WTC11 (cell line): ENCODE results near the gene METTL15. TPM values are rescaled to one million over a fixed set of nuclear protein-coding genes. Genes with fewer than 3 reads are reported as not detected.

Experiments
- ATAC-seq: fragments of 200-7000 bp; cut with Tn5 transposase; 2 replicates; pipeline ENCODE4 v1.10.0; 2021; ENCODE audit warnings: mild to moderate bottlenecking, moderate library complexity
- CTCF ChIA-PET: fragments of 300-600 bp; sonication (Branson Sonifier 250); formaldehyde crosslinking; loops from one replicate; lab custom pipeline; 2021; ENCODE audit warnings: antibody characterized with exemption; lab: Charles Lee
- POLR2A ChIA-PET: fragments of 350-600 bp; sonication (Branson Sonifier 250); formaldehyde crosslinking; loops from one replicate; lab custom pipeline; 2021; ENCODE audit warnings: antibody characterized with exemption; lab: Charles Lee
- DNase-seq: peaks from one replicate; pipeline ENCODE4 v3.0.0; 2021; ENCODE audit warnings: low spot score
- H3K27ac Mint-ChIP-seq: 2 replicates; pipeline ENCODE4 v1.8.0; 2021; ENCODE audit warnings: mixed read lengths
- H3K27me3 Mint-ChIP-seq: 2 replicates; pipeline ENCODE4 v1.8.0; 2021; ENCODE audit warnings: low read depth, mild to moderate bottlenecking, moderate library complexity, mixed read lengths
- H3K36me3 Mint-ChIP-seq: 2 replicates; pipeline ENCODE4 v1.8.0; 2021; ENCODE audit warnings: mixed read lengths
- H3K4me1 Mint-ChIP-seq: 2 replicates; pipeline ENCODE4 v1.8.0; 2022; ENCODE audit warnings: mixed read lengths
- H3K4me3 Mint-ChIP-seq: 2 replicates; pipeline ENCODE4 v1.8.0; 2021; ENCODE audit warnings: mild to moderate bottlenecking, moderate library complexity, mixed read lengths
- H3K9me3 Mint-ChIP-seq: 2 replicates; pipeline ENCODE4 v1.8.0; 2021; ENCODE audit warnings: mixed read lengths
- CREM ChIP-seq: sonication (generic); formaldehyde crosslinking; IDR thresholded peaks from 2 replicates; pipeline ENCODE4 v1.8.1; 2022; ENCODE audit warnings: mild to moderate bottlenecking, missing genetic modification reagents, moderate library complexity
- E2F4 ChIP-seq: sonication (generic); formaldehyde crosslinking; IDR thresholded peaks from 2 replicates; pipeline ENCODE4 v1.8.1; 2022; ENCODE audit warnings: low read depth, mild to moderate bottlenecking, moderate library complexity, missing genetic modification reagents, borderline replicate concordance
- E2F5 ChIP-seq: sonication (generic); formaldehyde crosslinking; IDR thresholded peaks from 2 replicates; pipeline ENCODE4 v1.8.1; 2022; ENCODE audit warnings: mild to moderate bottlenecking, moderate library complexity, missing genetic modification reagents
- ERG ChIP-seq: fragments of 250-450 bp; sonication (Bioruptor Pico); IDR thresholded peaks from 2 replicates; pipeline ENCODE4 v1.8.0; 2021; ENCODE audit warnings: mild to moderate bottlenecking
- ESRRA ChIP-seq: sonication (generic); formaldehyde crosslinking; IDR thresholded peaks from 2 replicates; pipeline ENCODE4 v1.8.1; 2022; ENCODE audit warnings: mild to moderate bottlenecking, missing genetic modification reagents, borderline replicate concordance
- FOXJ3 ChIP-seq: sonication (generic); formaldehyde crosslinking; IDR thresholded peaks from 2 replicates; pipeline ENCODE4 v1.9.0; 2021; ENCODE audit warnings: missing genetic modification reagents, mild to moderate bottlenecking, borderline replicate concordance
- FOXK1 ChIP-seq: sonication (generic); formaldehyde crosslinking; IDR thresholded peaks from 2 replicates; pipeline ENCODE4 v1.8.0; 2022; ENCODE audit warnings: mild to moderate bottlenecking, moderate library complexity, missing genetic modification reagents
- FOXP1 ChIP-seq: sonication (generic); formaldehyde crosslinking; IDR thresholded peaks from 2 replicates; pipeline ENCODE4 v1.8.0; 2022; ENCODE audit warnings: missing genetic modification reagents, mild to moderate bottlenecking, moderate library complexity, borderline replicate concordance
- GABPB1 ChIP-seq: sonication (generic); formaldehyde crosslinking; IDR thresholded peaks from 2 replicates; pipeline ENCODE4 v1.8.1; 2023; ENCODE audit warnings: mild to moderate bottlenecking, missing genetic modification reagents
- GTF2I ChIP-seq: fragments of 250-450 bp; sonication (Bioruptor Pico); conservative IDR thresholded peaks from 2 replicates; pipeline ENCODE4 v1.4.0; 2021; ENCODE audit warnings: mild to moderate bottlenecking
- HMGA2 ChIP-seq: fragments of 250-450 bp; sonication (Bioruptor Pico); IDR thresholded peaks from 2 replicates; pipeline ENCODE4 v1.4.0; 2021; ENCODE audit warnings: mild to moderate bottlenecking, moderate library complexity
- JAZF1 ChIP-seq: fragments of 250-450 bp; sonication (Bioruptor Pico); IDR thresholded peaks from 2 replicates; pipeline ENCODE4 v1.9.0; 2021; ENCODE audit warnings: moderate library complexity, mild to moderate bottlenecking, inconsistent platforms
- MYBL2 ChIP-seq: sonication (generic); formaldehyde crosslinking; IDR thresholded peaks from 2 replicates; pipeline ENCODE4 v1.8.1; 2023; ENCODE audit warnings: mild to moderate bottlenecking, moderate library complexity, missing genetic modification reagents
- NFATC4 ChIP-seq: fragments of 250-450 bp; sonication (Bioruptor Pico); IDR thresholded peaks from 2 replicates; pipeline ENCODE4 v1.9.0; 2021; ENCODE audit warnings: mild to moderate bottlenecking
- NFYB ChIP-seq: sonication (generic); formaldehyde crosslinking; conservative IDR thresholded peaks from 2 replicates; pipeline ENCODE4 v1.8.0; 2022; ENCODE audit warnings: low read depth, missing genetic modification reagents
- NR3C1 ChIP-seq: sonication (generic); formaldehyde crosslinking; conservative IDR thresholded peaks from 2 replicates; pipeline ENCODE4 v1.8.1; 2023; ENCODE audit warnings: low read depth, mild to moderate bottlenecking, missing genetic modification reagents
- OVOL2 ChIP-seq: fragments of 250-450 bp; sonication (Bioruptor Pico); IDR thresholded peaks from 2 replicates; pipeline ENCODE4 v1.9.0; 2021; ENCODE audit warnings: mild to moderate bottlenecking, borderline replicate concordance
- SMAD4 ChIP-seq: sonication (generic); formaldehyde crosslinking; IDR thresholded peaks from 2 replicates; pipeline ENCODE4 v1.8.0; 2022; ENCODE audit warnings: mild to moderate bottlenecking, missing genetic modification reagents
- STAT6 ChIP-seq: sonication (generic); formaldehyde crosslinking; conservative IDR thresholded peaks from 2 replicates; pipeline ENCODE4 v1.8.1; 2023; ENCODE audit warnings: mild to moderate bottlenecking, low read depth, missing genetic modification reagents, moderate library complexity
- TEAD4 ChIP-seq: sonication (generic); formaldehyde crosslinking; IDR thresholded peaks from 2 replicates; pipeline ENCODE4 v1.8.0; 2022; ENCODE audit warnings: mild to moderate bottlenecking, missing genetic modification reagents
- ZBTB43 ChIP-seq: sonication (generic); formaldehyde crosslinking; IDR thresholded peaks from 2 replicates; pipeline ENCODE4 v1.8.1; 2023; ENCODE audit warnings: mild to moderate bottlenecking, missing genetic modification reagents
- ZMAT4 ChIP-seq: fragments of 250-450 bp; sonication (Bioruptor Pico); IDR thresholded peaks from 2 replicates; pipeline ENCODE4 v1.9.0; 2021; ENCODE audit warnings: mild to moderate bottlenecking
- ZNF263 ChIP-seq: sonication (generic); formaldehyde crosslinking; IDR thresholded peaks from 2 replicates; pipeline ENCODE4 v1.8.1; 2022; ENCODE audit warnings: low read depth, mild to moderate bottlenecking, moderate library complexity, missing genetic modification reagents
- ZNF396 ChIP-seq: fragments of 250-450 bp; sonication (Bioruptor Pico); IDR thresholded peaks from 2 replicates; pipeline ENCODE4 v1.8.0; 2021; ENCODE audit warnings: mild to moderate bottlenecking, moderate library complexity, borderline replicate concordance
- total RNA-seq: library from RNA; stranded (reverse); gene quantifications from 3 replicates; pipeline ENCODE4 v1.2.3, GENCODE V29; 2021
- TF ChIP-seq, protein P1 (sequence below): fragments of 250-450 bp; sonication (Bioruptor Pico); IDR thresholded peaks from 2 replicates; pipeline ENCODE4 v1.9.0; 2021; ENCODE audit warnings: moderate library complexity, mild to moderate bottlenecking, inconsistent platforms, borderline replicate concordance
- TF ChIP-seq, protein P2 (sequence below): sonication (generic); formaldehyde crosslinking; IDR thresholded peaks from 2 replicates; pipeline ENCODE4 v1.8.0; 2022; ENCODE audit warnings: mild to moderate bottlenecking, missing genetic modification reagents

The METTL15 gene
- total RNA-seq, 1 experiment from 2014 or later = 13.2 TPM

DNA sequence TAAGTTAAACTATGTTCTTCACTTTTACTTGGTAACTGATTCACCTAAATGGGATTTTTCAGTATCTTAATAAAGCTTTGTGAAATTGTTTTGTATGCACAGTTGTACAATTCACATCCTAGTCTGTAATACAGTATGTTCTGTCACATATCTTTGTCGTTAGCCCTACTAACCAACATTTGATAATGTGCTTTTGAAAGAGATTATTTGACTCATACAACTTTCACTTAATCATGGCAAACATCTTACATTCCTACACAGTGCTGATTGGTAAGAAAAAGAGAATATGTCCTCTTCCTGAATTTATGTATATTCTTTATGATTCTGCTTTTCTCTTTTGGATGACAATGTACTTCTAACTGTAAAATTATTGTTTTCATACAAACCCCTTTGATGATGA lies 234.5 kb downstream of the METTL15 start (continued):
- TF ChIP-seq STAT6 (CRISPR knock-in tag) = no peak
- TF ChIP-seq ZMAT4 (CRISPR knock-in tag) = no peak
- TF ChIP-seq, protein P1, sequence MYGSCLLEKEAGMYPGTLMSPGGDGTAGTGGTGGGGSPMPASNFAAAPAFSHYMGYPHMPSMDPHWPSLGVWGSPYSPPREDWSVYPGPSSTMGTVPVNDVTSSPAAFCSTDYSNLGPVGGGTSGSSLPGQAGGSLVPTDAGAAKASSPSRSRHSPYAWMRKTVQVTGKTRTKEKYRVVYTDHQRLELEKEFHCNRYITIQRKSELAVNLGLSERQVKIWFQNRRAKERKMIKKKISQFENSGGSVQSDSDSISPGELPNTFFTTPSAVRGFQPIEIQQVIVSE (CRISPR knock-in tag) = no peak
- no peak for TF ChIP-seq E2F5
- TF ChIP-seq, protein P2, sequence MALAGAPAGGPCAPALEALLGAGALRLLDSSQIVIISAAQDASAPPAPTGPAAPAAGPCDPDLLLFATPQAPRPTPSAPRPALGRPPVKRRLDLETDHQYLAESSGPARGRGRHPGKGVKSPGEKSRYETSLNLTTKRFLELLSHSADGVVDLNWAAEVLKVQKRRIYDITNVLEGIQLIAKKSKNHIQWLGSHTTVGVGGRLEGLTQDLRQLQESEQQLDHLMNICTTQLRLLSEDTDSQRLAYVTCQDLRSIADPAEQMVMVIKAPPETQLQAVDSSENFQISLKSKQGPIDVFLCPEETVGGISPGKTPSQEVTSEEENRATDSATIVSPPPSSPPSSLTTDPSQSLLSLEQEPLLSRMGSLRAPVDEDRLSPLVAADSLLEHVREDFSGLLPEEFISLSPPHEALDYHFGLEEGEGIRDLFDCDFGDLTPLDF = no peak
- TF ChIP-seq GABPB1 (CRISPR knock-in tag) = no peak
- TF ChIP-seq FOXP1 = no peak
- no peak for TF ChIP-seq ERG (CRISPR knock-in tag)
- TF ChIP-seq ZNF396 (CRISPR knock-in tag) = no peak
- no peak for TF ChIP-seq NFYB
- no peak for TF ChIP-seq HMGA2 (CRISPR knock-in tag)

- H3K4me1 Mint-ChIP-seq = peaks cover 11% of the 10 kb centered on the region
- DNase-seq (no peak), ATAC-seq (no peak)
- no peak overlapping the region for H3K27ac Mint-ChIP-seq
- H3K9me3 Mint-ChIP-seq = peaks cover 15% of the 10 kb centered on the region
- ChIA-PET CTCF (no interaction called here), POLR2A (no interaction called here)
- H3K4me3 Mint-ChIP-seq = no peak overlapping the region
- no peaks in the 10 kb centered on the region; the same call in 1 of the 2 replicates for H3K36me3 Mint-ChIP-seq
- no peaks in the 10 kb centered on the region for H3K27me3 Mint-ChIP-seq
- TF ChIP-seq FOXJ3 (CRISPR knock-in tag) = no peak
- no peak for TF ChIP-seq SMAD4 (CRISPR knock-in tag)
- no peak for TF ChIP-seq TEAD4 (CRISPR knock-in tag)
- TF ChIP-seq ZBTB43 = no peak
- no peak for TF ChIP-seq JAZF1 (CRISPR knock-in tag)
- no peak for TF ChIP-seq OVOL2 (CRISPR knock-in tag)
- no peak for TF ChIP-seq NFYB
- TF ChIP-seq HMGA2 (CRISPR knock-in tag) = no peak
- no peak for TF ChIP-seq NFATC4 (CRISPR knock-in tag)
- TF ChIP-seq E2F4 (CRISPR knock-in tag) = no peak
- TF ChIP-seq ESRRA (CRISPR knock-in tag) = no peak
- TF ChIP-seq NR3C1 (CRISPR knock-in tag) = no peak
- TF ChIP-seq FOXK1 = no peak
- TF ChIP-seq GTF2I (CRISPR knock-in tag) = no peak
- no peak for TF ChIP-seq MYBL2 (CRISPR knock-in tag)
- no peak for TF ChIP-seq CREM
- no peak for TF ChIP-seq FOXP1
- TF ChIP-seq ZNF263 = no peak
These were observed 235.4 kb downstream of the METTL15 start for GRCh38 chr11:28343304-28344233.
